Measurements from ENCODE around the gene TTC23. TPM values are rescaled to one million over a fixed set of nuclear protein-coding genes. Genes with fewer than 3 reads are reported as not detected.

TTC23 gene
- polyA plus RNA-seq, 2 donors, result 7.2 to 8.4 TPM

DNA sequence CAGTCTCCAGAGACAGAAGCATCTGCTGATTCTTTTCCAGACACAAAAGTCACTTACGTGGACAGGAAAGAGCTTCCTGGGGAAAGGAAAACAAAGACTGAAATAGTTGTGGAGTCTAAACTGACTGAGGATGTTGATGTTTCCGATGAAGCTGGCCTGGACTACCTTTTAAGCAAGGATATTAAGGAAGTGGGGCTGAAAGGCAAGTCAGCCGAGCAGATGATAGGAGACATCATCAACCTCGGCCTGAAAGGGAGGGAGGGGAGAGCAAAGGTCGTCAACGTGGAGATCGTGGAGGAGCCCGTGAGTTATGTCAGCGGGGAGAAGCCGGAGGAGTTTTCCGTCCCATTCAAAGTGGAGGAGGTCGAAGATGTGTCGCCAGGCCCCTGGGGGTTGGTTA is 119.1 kb downstream of the TTC23 start:
- Histone ChIP-seq H3K9me3 (ENCODE audit: control insufficient read depth in 2 of 2, insufficient read depth in 1 of 2, low read depth in 1 of 2, low read length in 1 of 2) (no peaks in the 10 kb centered on the region), H3K36me3 (ENCODE audit: control insufficient read depth in 2 of 2, insufficient read depth in 2 of 2, low read length in 1 of 2) (peaks cover 3 to 10% of the 10 kb centered on the region in 2 donors), H3K27me3 (ENCODE audit: control insufficient read depth in 1 of 2, insufficient read depth in 2 of 2, low read length in 2 of 2) (no peaks in the 10 kb centered on the region), H3K4me3 (ENCODE audit: low read depth in 1 of 2, low read length in 2 of 2) (no peak overlapping the region), H3K27ac (ENCODE audit: low read depth in 2 of 2, low read length in 1 of 2) (peak overlapping the region in 1 of 2 donors; percentile 64), H3K4me1 (ENCODE audit: control insufficient read depth in 2 of 2, insufficient read depth in 2 of 2, low read length in 1 of 2) (no peaks in the 10 kb centered on the region)
- WGBS, 2 donors, result 73 to 76% methylated on average over 13 of the region's 13 CpGs

DNA sequence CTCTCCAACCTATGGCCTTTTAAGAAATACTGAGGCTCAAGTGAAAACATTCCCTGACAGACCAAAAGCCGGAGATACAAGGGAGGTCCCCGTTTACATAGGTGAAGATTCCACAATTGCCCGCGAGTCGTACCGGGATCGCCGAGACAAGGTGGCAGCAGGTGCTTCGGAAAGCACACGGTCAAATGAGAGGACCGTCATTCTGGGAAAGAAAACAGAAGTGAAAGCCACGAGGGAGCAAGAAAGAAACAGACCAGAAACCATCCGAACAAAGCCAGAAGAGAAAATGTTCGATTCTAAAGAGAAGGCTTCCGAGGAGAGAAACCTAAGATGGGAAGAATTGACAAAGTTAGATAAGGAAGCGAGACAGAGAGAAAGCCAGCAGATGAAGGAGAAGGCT is 119.7 kb downstream of the TTC23 start:
- Histone ChIP-seq H3K4me1 (ENCODE audit: control insufficient read depth in 2 of 2, insufficient read depth in 2 of 2, low read length in 1 of 2) (peaks cover 0 to under 1% of the 10 kb centered on the region in 2 donors), H3K4me3 (ENCODE audit: low read depth in 1 of 2, low read length in 2 of 2) (no peak overlapping the region), H3K27ac (ENCODE audit: low read depth in 2 of 2, low read length in 1 of 2) (peak overlapping the region in 1 of 2 donors; percentile 64), H3K27me3 (ENCODE audit: control insufficient read depth in 1 of 2, insufficient read depth in 2 of 2, low read length in 2 of 2) (no peaks in the 10 kb centered on the region), H3K36me3 (ENCODE audit: control insufficient read depth in 2 of 2, insufficient read depth in 2 of 2, low read length in 1 of 2) (peaks cover 3 to 10% of the 10 kb centered on the region in 2 donors), H3K9me3 (ENCODE audit: control insufficient read depth in 2 of 2, insufficient read depth in 1 of 2, low read depth in 1 of 2, low read length in 1 of 2) (no peaks in the 10 kb centered on the region)
- 81 to 83% methylated on average over 16 of the region's 16 CpGs for WGBS, 2 donors

DNA sequence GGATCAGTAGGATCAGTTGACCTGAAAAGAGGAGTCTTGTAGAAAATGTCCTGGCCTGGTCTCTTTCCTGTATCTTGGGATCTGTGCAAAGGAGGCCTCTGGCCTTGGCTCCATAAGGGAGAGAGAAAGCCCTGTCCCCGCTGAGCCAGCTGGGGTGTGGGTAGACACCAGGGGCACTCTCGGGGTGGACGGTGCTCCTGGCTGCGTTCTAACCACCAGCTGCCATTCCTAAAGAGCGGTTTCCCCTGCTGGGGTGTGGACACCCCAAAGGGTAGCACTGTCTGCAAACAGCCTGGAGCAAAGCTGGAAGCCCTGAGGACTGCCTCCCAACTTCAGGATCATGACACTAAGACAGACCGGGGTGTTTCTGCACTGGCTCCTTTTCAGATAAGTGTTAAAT is 121.0 kb downstream of the TTC23 start:
- Histone ChIP-seq H3K4me1 (ENCODE audit: control insufficient read depth in 2 of 2, insufficient read depth in 2 of 2, low read length in 1 of 2) (peaks cover 2 to 3% of the 10 kb centered on the region in 2 donors), H3K36me3 (ENCODE audit: control insufficient read depth in 2 of 2, insufficient read depth in 2 of 2, low read length in 1 of 2) (peaks cover 3 to 10% of the 10 kb centered on the region in 2 donors), H3K9me3 (ENCODE audit: control insufficient read depth in 2 of 2, insufficient read depth in 1 of 2, low read depth in 1 of 2, low read length in 1 of 2) (no peaks in the 10 kb centered on the region), H3K27ac (ENCODE audit: low read depth in 2 of 2, low read length in 1 of 2) (peak overlapping the region in 1 of 2 donors; percentile 52), H3K4me3 (ENCODE audit: low read depth in 1 of 2, low read length in 2 of 2) (no peak overlapping the region), H3K27me3 (ENCODE audit: control insufficient read depth in 1 of 2, insufficient read depth in 2 of 2, low read length in 2 of 2) (no peaks in the 10 kb centered on the region)
- 83 to 84% methylated on average over 6 of the region's 6 CpGs for WGBS, 2 donors

DNA sequence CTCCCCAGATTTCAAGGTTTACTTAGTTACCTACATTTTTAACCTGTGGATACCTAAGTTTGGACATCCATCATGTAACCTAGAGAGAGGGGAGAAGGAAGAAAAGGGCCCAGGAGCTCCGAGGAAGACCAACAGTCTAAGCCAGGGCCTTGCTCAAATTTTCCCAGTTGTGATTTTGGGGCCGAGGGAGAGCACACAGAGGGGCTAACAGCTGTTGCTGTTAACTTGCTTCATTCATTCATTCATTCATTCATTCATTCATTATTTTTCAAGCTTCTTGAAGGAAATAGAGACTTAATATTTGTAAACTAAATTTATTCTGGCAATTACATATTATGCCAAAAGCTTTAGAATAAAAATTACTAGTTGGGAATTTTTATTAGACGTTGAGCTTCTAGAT is 121.6 kb downstream of the TTC23 start:
- Histone ChIP-seq H3K27me3 (ENCODE audit: control insufficient read depth in 1 of 2, insufficient read depth in 2 of 2, low read length in 2 of 2) (no peaks in the 10 kb centered on the region), H3K36me3 (ENCODE audit: control insufficient read depth in 2 of 2, insufficient read depth in 2 of 2, low read length in 1 of 2) (peaks cover 3 to 10% of the 10 kb centered on the region in 2 donors), H3K27ac (ENCODE audit: low read depth in 2 of 2, low read length in 1 of 2) (no peak overlapping the region), H3K4me1 (ENCODE audit: control insufficient read depth in 2 of 2, insufficient read depth in 2 of 2, low read length in 1 of 2) (peaks cover 2 to 3% of the 10 kb centered on the region in 2 donors), H3K9me3 (ENCODE audit: control insufficient read depth in 2 of 2, insufficient read depth in 1 of 2, low read depth in 1 of 2, low read length in 1 of 2) (no peaks in the 10 kb centered on the region), H3K4me3 (ENCODE audit: low read depth in 1 of 2, low read length in 2 of 2) (no peak overlapping the region)
- 85 to 91% methylated on average over 3 of the region's 3 CpGs for WGBS, 2 donors

DNA sequence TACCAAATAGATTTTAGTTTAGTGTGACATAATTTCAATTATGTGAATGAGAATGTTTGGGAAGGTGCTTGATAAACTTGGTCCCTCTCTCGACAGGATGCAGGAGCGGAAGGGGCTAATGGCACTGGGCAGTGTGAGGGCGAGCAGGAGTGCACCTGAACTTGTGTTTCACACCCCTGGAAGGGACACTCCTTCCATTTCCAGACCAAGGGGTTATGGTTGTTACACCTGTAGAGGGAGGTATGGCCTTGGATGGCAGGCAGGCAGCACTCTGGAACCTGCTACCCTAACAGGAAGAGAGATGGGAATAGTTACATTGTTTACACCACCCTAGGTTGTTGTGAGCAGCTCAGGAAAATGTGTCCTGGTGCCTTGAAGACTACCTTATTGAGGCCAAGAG is 122.5 kb downstream of the TTC23 start:
- H3K27me3 ChIP-seq (ENCODE audit: control insufficient read depth in 1 of 2, insufficient read depth in 2 of 2, low read length in 2 of 2), result no peaks in the 10 kb centered on the region
- peaks cover 0 to 6% of the 10 kb centered on the region in 2 donors for H3K36me3 ChIP-seq (ENCODE audit: control insufficient read depth in 2 of 2, insufficient read depth in 2 of 2, low read length in 1 of 2)
- WGBS, 2 donors, result 92 to 96% methylated on average over 3 of the region's 3 CpGs
- peak overlapping the region in 1 of 2 donors; percentile 22 for H3K27ac ChIP-seq (ENCODE audit: low read depth in 2 of 2, low read length in 1 of 2)
- no peaks in the 10 kb centered on the region for H3K9me3 ChIP-seq (ENCODE audit: control insufficient read depth in 2 of 2, insufficient read depth in 1 of 2, low read depth in 1 of 2, low read length in 1 of 2)
- peaks cover 2 to 3% of the 10 kb centered on the region in 2 donors for H3K4me1 ChIP-seq (ENCODE audit: control insufficient read depth in 2 of 2, insufficient read depth in 2 of 2, low read length in 1 of 2)
- no peak overlapping the region for H3K4me3 ChIP-seq (ENCODE audit: low read depth in 1 of 2, low read length in 2 of 2)

DNA sequence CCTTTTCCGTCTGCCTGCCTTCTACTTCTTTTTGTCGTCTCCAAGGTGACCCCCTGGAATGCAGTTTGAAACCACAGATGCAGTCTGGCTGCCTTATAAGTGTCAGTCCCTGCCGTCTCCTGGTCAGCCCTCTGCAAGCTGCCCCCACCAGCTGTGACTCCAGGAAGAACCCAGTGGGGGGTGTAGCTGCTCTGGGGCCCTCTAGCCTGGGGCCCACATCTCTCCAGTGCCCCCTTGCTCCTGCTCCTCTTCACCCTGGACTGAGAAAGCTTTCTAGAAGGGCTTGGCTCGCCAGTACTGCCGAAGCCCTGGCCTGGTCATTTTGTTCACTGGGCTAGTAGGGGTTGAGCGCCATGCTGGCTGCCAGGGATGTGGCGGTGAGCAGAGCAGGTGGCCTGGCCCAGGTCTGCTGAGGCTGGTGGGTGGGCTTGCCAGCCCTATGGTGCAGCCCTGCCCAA is 123.2 kb downstream of the TTC23 start:
- H3K4me1 ChIP-seq (ENCODE audit: control insufficient read depth in 2 of 2, insufficient read depth in 2 of 2, low read length in 1 of 2), result peaks cover 2 to 3% of the 10 kb centered on the region in 2 donors
- no peaks in the 10 kb centered on the region for H3K9me3 ChIP-seq (ENCODE audit: control insufficient read depth in 2 of 2, insufficient read depth in 1 of 2, low read depth in 1 of 2, low read length in 1 of 2)
- peaks cover 0 to 4% of the 10 kb centered on the region in 2 donors for H3K36me3 ChIP-seq (ENCODE audit: control insufficient read depth in 2 of 2, insufficient read depth in 2 of 2, low read length in 1 of 2)
- peak overlapping the region; percentile 24 to 62 for H3K27ac ChIP-seq (ENCODE audit: low read depth in 2 of 2, low read length in 1 of 2)
- 85 to 91% methylated on average over 7 of the region's 7 CpGs for WGBS, 2 donors
- no peak overlapping the region for H3K4me3 ChIP-seq (ENCODE audit: low read depth in 1 of 2, low read length in 2 of 2)
- H3K27me3 ChIP-seq (ENCODE audit: control insufficient read depth in 1 of 2, insufficient read depth in 2 of 2, low read length in 2 of 2), result no peaks in the 10 kb centered on the region

DNA sequence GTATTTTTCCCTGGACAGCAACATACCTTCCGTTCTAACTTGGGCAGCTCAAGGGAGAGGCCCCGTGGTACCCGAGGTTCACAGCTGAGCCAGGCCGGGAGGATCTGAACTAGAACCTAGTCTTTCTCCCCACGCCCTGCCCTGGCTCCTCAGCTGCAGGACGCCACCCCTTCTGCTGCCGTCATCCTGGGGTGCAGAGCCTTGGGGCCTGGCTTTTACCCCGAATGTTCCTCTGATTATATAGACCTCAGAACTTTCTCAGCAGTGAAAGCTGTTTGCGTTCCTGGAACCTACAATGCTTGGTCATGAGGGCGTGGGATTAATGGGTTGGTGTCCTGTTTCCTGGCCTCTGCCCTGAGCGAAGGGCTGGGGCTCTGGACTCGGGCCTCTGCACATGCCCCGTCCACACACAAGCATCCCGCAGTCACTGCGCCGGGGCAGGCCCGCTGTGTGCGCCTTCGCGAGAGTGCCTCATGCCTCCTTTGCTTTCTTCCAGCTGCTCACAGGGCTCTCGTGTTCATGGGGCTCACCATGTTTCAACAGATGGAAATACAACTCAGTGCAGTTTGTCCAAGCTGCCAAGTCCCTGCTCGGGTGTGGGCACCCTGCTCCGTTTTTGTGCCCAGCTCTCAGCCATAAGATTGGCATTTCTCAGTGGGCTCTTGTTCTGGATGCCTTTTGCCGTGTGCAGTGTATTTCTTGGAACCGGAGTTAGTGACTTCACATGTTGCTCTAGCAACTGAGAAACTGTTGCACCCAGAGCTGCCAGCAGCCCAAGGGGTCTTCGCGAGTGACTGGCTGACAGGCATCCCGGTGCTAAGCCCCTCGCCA is 124.1 kb downstream of the TTC23 start:
- WGBS, 2 donors, result 70 to 72% methylated on average over 29 of the region's 29 CpGs
- Histone ChIP-seq H3K27ac (ENCODE audit: low read depth in 2 of 2, low read length in 1 of 2) (peak overlapping the region; percentile 53 to 81), H3K4me1 (ENCODE audit: control insufficient read depth in 2 of 2, insufficient read depth in 2 of 2, low read length in 1 of 2) (peaks cover 2 to 5% of the 10 kb centered on the region in 2 donors), H3K9me3 (ENCODE audit: control insufficient read depth in 2 of 2, insufficient read depth in 1 of 2, low read depth in 1 of 2, low read length in 1 of 2) (no peaks in the 10 kb centered on the region), H3K27me3 (ENCODE audit: control insufficient read depth in 1 of 2, insufficient read depth in 2 of 2, low read length in 2 of 2) (no peaks in the 10 kb centered on the region), H3K36me3 (ENCODE audit: control insufficient read depth in 2 of 2, insufficient read depth in 2 of 2, low read length in 1 of 2) (peaks cover 0 to 3% of the 10 kb centered on the region in 2 donors), H3K4me3 (ENCODE audit: low read depth in 1 of 2, low read length in 2 of 2) (no peak overlapping the region)

DNA sequence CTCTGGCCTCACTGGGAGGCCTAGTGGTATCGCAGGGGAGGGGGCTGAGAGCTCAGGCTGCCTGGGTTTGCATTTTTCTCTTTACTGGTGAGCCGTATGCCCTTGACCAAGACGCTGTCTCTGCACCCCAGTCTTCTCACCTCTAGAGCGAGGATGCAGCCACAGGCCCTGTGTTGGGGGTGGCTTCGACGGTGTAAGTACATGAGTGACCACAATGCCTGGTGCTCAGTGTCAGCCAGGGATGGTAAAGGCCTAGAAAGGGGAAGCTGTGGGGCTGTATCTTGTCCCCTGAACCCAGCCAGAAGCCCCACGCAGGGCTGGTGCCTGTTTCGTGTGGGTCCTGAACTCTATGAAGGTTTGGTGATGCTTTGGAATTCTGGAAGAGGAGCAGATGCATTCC is 124.7 kb downstream of the TTC23 start:
- Histone ChIP-seq H3K9me3 (ENCODE audit: control insufficient read depth in 2 of 2, insufficient read depth in 1 of 2, low read depth in 1 of 2, low read length in 1 of 2) (no peaks in the 10 kb centered on the region), H3K27ac (ENCODE audit: low read depth in 2 of 2, low read length in 1 of 2) (peak overlapping the region in 1 of 2 donors; percentile 81), H3K4me1 (ENCODE audit: control insufficient read depth in 2 of 2, insufficient read depth in 2 of 2, low read length in 1 of 2) (peaks cover 4 to 5% of the 10 kb centered on the region in 2 donors), H3K4me3 (ENCODE audit: low read depth in 1 of 2, low read length in 2 of 2) (no peak overlapping the region), H3K27me3 (ENCODE audit: control insufficient read depth in 1 of 2, insufficient read depth in 2 of 2, low read length in 2 of 2) (no peaks in the 10 kb centered on the region), H3K36me3 (ENCODE audit: control insufficient read depth in 2 of 2, insufficient read depth in 2 of 2, low read length in 1 of 2) (peaks cover 0 to 3% of the 10 kb centered on the region in 2 donors)
- 76 to 84% methylated on average over 8 of the region's 8 CpGs for WGBS, 2 donors

DNA sequence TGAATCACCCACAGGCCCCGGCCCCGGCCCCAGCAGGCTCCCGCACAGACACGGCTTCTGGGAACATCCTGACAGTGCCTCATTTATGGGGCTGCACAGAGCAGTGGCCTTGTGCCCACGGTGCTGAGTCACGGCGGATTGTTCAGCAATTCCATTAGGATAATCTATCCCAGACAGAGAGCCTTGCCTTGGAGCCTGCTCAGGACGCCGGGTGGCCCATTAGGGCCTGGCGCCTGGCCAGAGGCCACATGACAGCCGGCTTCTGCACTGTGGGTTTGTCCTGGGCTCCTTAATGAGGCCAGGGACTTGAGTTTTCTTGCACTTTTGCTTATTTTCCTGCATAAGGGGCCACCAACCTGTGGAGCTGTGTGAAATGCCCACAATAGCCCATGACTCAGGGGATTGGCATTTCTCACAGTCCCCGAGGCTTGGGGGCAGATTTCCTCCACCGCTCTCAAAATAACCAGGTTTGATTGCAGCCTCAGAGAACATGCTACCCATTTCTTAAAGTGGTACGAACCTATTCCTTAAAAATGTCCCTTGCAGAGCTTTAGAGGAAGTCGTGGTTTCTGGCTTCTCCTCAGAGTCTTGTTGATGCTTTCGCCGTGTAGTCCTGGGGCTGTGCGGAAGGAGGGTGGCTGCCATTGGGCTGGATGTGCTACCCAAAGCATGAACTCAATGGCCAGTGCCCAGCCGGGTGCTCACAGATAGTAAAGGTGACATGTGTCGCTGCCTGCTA is 125.5 kb downstream of the TTC23 start:
- Histone ChIP-seq H3K4me1 (ENCODE audit: control insufficient read depth in 2 of 2, insufficient read depth in 2 of 2, low read length in 1 of 2) (peaks cover 4 to 5% of the 10 kb centered on the region in 2 donors), H3K9me3 (ENCODE audit: control insufficient read depth in 2 of 2, insufficient read depth in 1 of 2, low read depth in 1 of 2, low read length in 1 of 2) (no peaks in the 10 kb centered on the region), H3K27ac (ENCODE audit: low read depth in 2 of 2, low read length in 1 of 2) (peak overlapping the region; percentile 46 to 95), H3K27me3 (ENCODE audit: control insufficient read depth in 1 of 2, insufficient read depth in 2 of 2, low read length in 2 of 2) (no peaks in the 10 kb centered on the region), H3K36me3 (ENCODE audit: control insufficient read depth in 2 of 2, insufficient read depth in 2 of 2, low read length in 1 of 2) (peaks cover 0 to 3% of the 10 kb centered on the region in 2 donors), H3K4me3 (ENCODE audit: low read depth in 1 of 2, low read length in 2 of 2) (peak overlapping the region in 1 of 2 donors; percentile 4)
- 15 to 17% methylated on average over 18 to 20 of the region's 20 CpGs for WGBS, 2 donors
